ENCODE data around the gene EIF5. TPM values are rescaled to one million over a fixed set of nuclear protein-coding genes. Genes with fewer than 3 reads are reported as not detected.
A peak's percentile ranks its signal among the peaks of the same experiment; 100 is the strongest.

The EIF5 gene
- total and polyA plus RNA-seq, 2 of the 8 experiments (the other 6 are each of a cell fraction or from before 2014, with no cell fraction given) = 179 to 323 TPM

GRCh38 chr14:103372017-103372416 lies 38.0 kb downstream of the EIF5 start:
- FAIRE-seq = no peak
- TF ChIP-seq CREB1 (IDR thresholded peaks at IDR 0.05) (no peak), BRCA1 (IDR thresholded peaks at IDR 0.05; ENCODE audit: low read depth, low read length) (no peak), BCL11A (IDR thresholded peaks at IDR 0.05; ENCODE audit: low read depth in 2 of 2, low read length in 2 of 2) (no peak), JUND (IDR thresholded peaks at IDR 0.05; ENCODE audit: low read length) (no peak)

More at GRCh38 chr14:103372017-103372416, 38.0 kb downstream of the EIF5 start:
- Histone ChIP-seq H2AFZ (ENCODE audit: low read length) (peak overlapping the region; percentile 74; the same call in 1 of the 2 replicates), H3K23ac (ENCODE audit: insufficient read length) (no peak overlapping the region), H2BK120ac (replicated peaks; ENCODE audit: low read depth, low read length) (no peak overlapping the region), H2BK20ac (ENCODE audit: low read length) (no peak overlapping the region), H3K56ac (replicated peaks; ENCODE audit: insufficient read length, low read depth, low read length) (no peak overlapping the region), H3K4ac (replicated peaks; ENCODE audit: insufficient read length, low read depth, low read length) (no peak overlapping the region), H2BK12ac (ENCODE audit: low read depth, low read length) (no peak overlapping the region), H3K36me3 (ENCODE audit: control insufficient read depth in 2 of 4, insufficient read depth in 4 of 4, low read length in 3 of 4) (no peaks in the 10 kb centered on the region), H3K27ac (ENCODE audit: low read depth, low read length) (no peak overlapping the region), H3K14ac (ENCODE audit: insufficient read length) (no peak overlapping the region), H4K20me1 (replicated peaks in 1 of 2; ENCODE audit: control insufficient read depth in 1 of 2, insufficient read depth in 2 of 2, low read length in 2 of 2) (no peaks in the 10 kb centered on the region), H3K23me2 (ENCODE audit: low read depth, low read length) (no peaks in the 10 kb centered on the region), H3K18ac (ENCODE audit: extremely low read depth, low read length) (no peak overlapping the region), H3K79me2 (ENCODE audit: control insufficient read depth in 1 of 2, insufficient read depth in 2 of 2, low read length in 2 of 2) (no peaks in the 10 kb centered on the region), H2AK5ac (ENCODE audit: low read depth, low read length) (no peak overlapping the region), H3K4me1 (replicated peaks in 1 of 4; ENCODE audit: control insufficient read depth in 3 of 4, insufficient read depth in 4 of 4, low read length in 3 of 4) (peaks cover 0 to 3% (median 2%) of the 10 kb centered on the region in 4 experiments; a peak in 2 of 7 replicates), H4K8ac (ENCODE audit: extremely low read depth, insufficient read depth, low read length) (no peak overlapping the region), H2BK5ac (ENCODE audit: low read depth, low read length) (no peak overlapping the region), H3K4me3 (ENCODE audit: extremely low read depth in 1 of 4, insufficient read depth in 2 of 4, low read depth in 3 of 4, low read length in 4 of 4) (no peak overlapping the region), H3K4me2 (ENCODE audit: insufficient read depth in 1 of 2, low read depth in 2 of 2, low read length in 2 of 2) (no peak overlapping the region; a peak in 1 of 4 replicates), H3K27me3 (replicated peaks in 1 of 4; ENCODE audit: control insufficient read depth in 3 of 4, extremely low read depth in 1 of 4, insufficient read depth in 3 of 4, low read length in 3 of 4) (no peaks in the 10 kb centered on the region), H3K9ac (replicated peaks in 1 of 4; ENCODE audit: extremely low read depth in 1 of 4, low read depth in 3 of 4, low read length in 3 of 4) (no peak overlapping the region), H4K5ac (ENCODE audit: insufficient read length, low read depth, low read length) (no peak overlapping the region), H3K79me1 (ENCODE audit: low read depth, low read length) (no peaks in the 10 kb centered on the region), H4K91ac (replicated peaks; ENCODE audit: insufficient read length, low read length) (no peak overlapping the region), H3K9me3 (ENCODE audit: insufficient read depth in 2 of 2, low read depth in 1 of 2, low read length in 1 of 2) (no peaks in the 10 kb centered on the region), H2BK15ac (ENCODE audit: low read length) (no peak overlapping the region)
- no peak for DNase-seq (ENCODE audit: low read depth in 1 of 2, low spot score in 2 of 2)
- 94% methylated on average over 9 of the region's 23 CpGs; no CpG with 5 or more reads in 1 of the 2 experiments for WGBS, 2 experiments (ENCODE audit: extremely low coverage in 1 of 2, insufficient coverage in 1 of 2, insufficient read length in 1 of 2, insufficient replicate concordance in 2 of 2, low coverage in 1 of 2, low lambda C conversion rate in 2 of 2, missing lambda C conversion rate in 1 of 2)
- CTCF ChIA-PET (ENCODE audit: partially characterized antibody) = interaction anchor here (0.6 kb wide), 1 partner anchor 16 kb away, joined by 3 read pairs; no protein-coding TSS in a partner anchor
- POLR2A ChIA-PET (ENCODE audit: partially characterized antibody) = interaction anchor here (4.2 kb wide), 1 partner anchor 28 kb away, joined by 26 read pairs; no protein-coding TSS in a partner anchor
